Measurements from ENCODE around the gene ALPG.

DNA sequence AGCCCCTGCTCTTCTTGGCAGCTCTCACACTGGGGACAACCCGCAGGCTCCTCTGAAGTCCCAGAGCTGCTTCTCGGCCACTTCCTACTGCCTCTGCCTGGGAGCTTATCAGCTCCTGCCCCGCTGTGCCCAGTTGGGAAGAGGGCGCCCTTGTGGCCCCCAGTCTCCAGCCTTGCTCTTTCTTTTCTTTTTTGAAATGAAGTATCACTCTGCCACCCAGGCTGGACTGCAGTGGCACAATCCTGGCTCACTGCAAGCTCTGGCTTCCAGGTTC, 28.7 kb downstream of the ALPG start:
- TF ChIP-seq CTCF (IDR thresholded peaks at IDR 0.05 in 4 of 5, conservative IDR thresholded peaks at IDR 0.05 in 1 of 5): no peak
- TF ChIP-seq POLR2A (IDR thresholded peaks at IDR 0.05): no peak
